Adrenal gland (tissue), 12 donors: ENCODE results near the gene XPNPEP2. TPM values are rescaled to one million over a fixed set of nuclear protein-coding genes. Genes with fewer than 3 reads are reported as not detected.

Experiments
- DNase-seq, 7 donors: peaks; one replicate each; pipeline ENCODE4 v3.0.0-alpha.2; 2019 to 2020
- H3K27ac ChIP-seq, 5 donors: fragments of 200-600 bp; sonication (generic) in 4 of 5; 1 replicate in 3 of 5; 2 replicates in 2 of 5; pipeline versions ENCODE4 v1.5.1 to v1.8.0; 2016 to 2020; ENCODE audit warnings: mild to moderate bottlenecking in 1 of 5
- H3K27me3 ChIP-seq: fragments of 200-600 bp; 2 replicates; pipeline ENCODE4 v1.8.0; 2021
- H3K36me3 ChIP-seq, 2 donors: fragments of 200-600 bp; replicated peaks in 1 of 2; 1 replicate in 1 of 2; 2 replicates in 1 of 2; pipeline versions ENCODE4 v1.5.1 to v1.8.0; 2018 to 2022
- H3K4me1 ChIP-seq, 2 donors: fragments of 200-600 bp; replicated peaks in 1 of 2; 1 replicate in 1 of 2; 2 replicates in 1 of 2; pipeline versions ENCODE4 v1.5.1 to v1.8.0; 2018 to 2021
- H3K4me3 ChIP-seq, 4 donors: fragments of 200-600 bp; sonication (generic) in 3 of 4; one replicate each; pipeline ENCODE4 v1.5.1; 2016 to 2018
- H3K9me3 ChIP-seq, 3 donors: fragments of 200-600 bp; sonication (generic) in 1 of 3; replicated peaks in 1 of 3; 1 replicate in 2 of 3; 2 replicates in 1 of 3; pipeline versions ENCODE4 v1.5.1 to v1.8.0; 2016 to 2021
- CTCF ChIP-seq, 6 experiments: fragments of 450-650 bp in 4 of 6; fragments of 200-600 bp in 2 of 6; sonication (generic) in 1 of 6; IDR thresholded peaks; 1 replicate in 5 of 6; 2 replicates in 1 of 6; pipeline versions ENCODE4 v1.5.1 to v1.8.0; 2016 to 2021; ENCODE audit warnings: antibody characterized with exemption in 6 of 6, mild to moderate bottlenecking in 2 of 6, moderate library complexity in 1 of 6
- POLR2A ChIP-seq, 2 donors: fragments of 450-650 bp; IDR thresholded peaks; one replicate each; pipeline ENCODE4 v1.6.1; 2017; ENCODE audit warnings: antibody characterized with exemption in 2 of 2, mild to moderate bottlenecking in 2 of 2, moderate library complexity in 1 of 2
- WGBS, 4 donors: extraction: QIAGEN DNeasy Blood & Tissue Kit in 2 of 4; methylation state at CpG; one replicate each; pipeline versions ENCODE4 v1.1.5 to v1.1.7; 2013 to 2017; 5-methylcytosine and 5-hydroxymethylcytosine counted together
- intact Hi-C, 2 donors: fragments of 100-400 bp; cut with DNase I; formaldehyde crosslinking; loops; one replicate each; pipeline versions ENCODE4 v1.14.1 to v1.15.0; 2022 to 2023
- polyA plus RNA-seq, 3 donors: library from polyadenylated mRNA; stranded (reverse); fragments of 200-250 nt in 2 of 3; fragments of 350-450 nt in 1 of 3; fragmentation: Illumina TruSeq in 1 of 3; extraction: RNeasy Lipid Tissue Mini Kit (QIAGEN cat#74804) in 1 of 3; gene quantifications; one replicate each; pipeline ENCODE4 v1.2.3, GENCODE V29; 2013 to 2014
- total RNA-seq, 9 donors: library from RNA; depleted of rRNA in 4 of 9; stranded (reverse); fragments of >200 nt in 4 of 9; fragments of 120-200 nt in 1 of 9; fragmentation: NEBNext Ultra II Directional in 1 of 9; extraction: Animal tissue kit (Norgen Biotek cat#: 25700) in 1 of 9; gene quantifications; one replicate each; pipeline versions ENCODE4 v1.1.0 to v1.2.4, GENCODE V29; 2013 to 2023
- donor health status: healthy with polysubstance abuse.
- donor health status: Bipolar disorder and iron deficiency.
- donor health status: DM: yes; HTN: yes; CAD: no.
- donor health status: DM: no; HTN: no; CAD: no.
- donor health status: DM: no; HTN: no; CAD: no.
- donor health status: DM: yes; HTN: yes; CAD: no.

Gene XPNPEP2
- total and polyA plus RNA-seq, 12 donors, result 0.18 to 5.4 (median 1.1) TPM

- no peaks in the 10 kb centered on the region for H3K27me3 ChIP-seq
- 70 to 81% (median 74%) methylated on average over 7 to 14 of the region's 14 CpGs for WGBS, 4 donors
These were observed 34.1 kb downstream of the XPNPEP2 start for GRCh38 chrX:129772796-129773431.

GRCh38 chrX:129773649-129774458, 35.1 kb downstream of the XPNPEP2 start:
- Histone ChIP-seq H3K9me3 (no peaks in the 10 kb centered on the region), H3K27ac (peak overlapping the region in 2 of 5 donors; percentile 34 to 42), H3K4me3 (no peak overlapping the region), H3K36me3 (no peaks in the 10 kb centered on the region), H3K4me1 (no peaks in the 10 kb centered on the region), H3K27me3 (no peaks in the 10 kb centered on the region)
- TF ChIP-seq CTCF (IDR thresholded peaks at IDR 0.05), result no peak
- TF ChIP-seq POLR2A (IDR thresholded peaks at IDR 0.05), result no peak
- intact Hi-C loops, result no loop called here
- DNase-seq, result peak in 2 of 7 donors; percentile 28 to 35
- WGBS, 4 donors, result 73 to 85% (median 80%) methylated on average over 3 to 4 of the region's 4 CpGs

More at GRCh38 chrX:129772796-129773431, 34.1 kb downstream of the XPNPEP2 start:
- no peak overlapping the region for H3K4me3 ChIP-seq
- TF ChIP-seq POLR2A (IDR thresholded peaks at IDR 0.05), result no peak
- TF ChIP-seq CTCF (IDR thresholded peaks at IDR 0.05), result no peak
- peak overlapping the region in 2 of 5 donors; percentile 34 to 78 for H3K27ac ChIP-seq
- intact Hi-C loops, result no loop called here
- no peaks in the 10 kb centered on the region for H3K36me3 ChIP-seq
- DNase-seq, result peak in 6 of 7 donors; percentile 37 to 72 (median 58)
- no peaks in the 10 kb centered on the region for H3K4me1 ChIP-seq
- no peaks in the 10 kb centered on the region for H3K9me3 ChIP-seq

- no peaks in the 10 kb centered on the region for H3K27me3 ChIP-seq
- H3K36me3 ChIP-seq, result no peaks in the 10 kb centered on the region
- TF ChIP-seq CTCF (IDR thresholded peaks at IDR 0.05) (no peak), POLR2A (IDR thresholded peaks at IDR 0.05) (no peak)
- peak overlapping the region in 4 of 5 donors; percentile 44 to 79 (median 52) for H3K27ac ChIP-seq
- H3K4me1 ChIP-seq, result no peaks in the 10 kb centered on the region
- H3K9me3 ChIP-seq, result no peaks in the 10 kb centered on the region
- 26 to 71% (median 54%) methylated on average over 8 to 30 of the region's 30 CpGs for WGBS, 4 donors
- H3K4me3 ChIP-seq, result no peak overlapping the region
- intact Hi-C loops, result no loop called here
- DNase-seq, result peak in 5 of 7 donors; percentile 25 to 59 (median 38)
These were observed 38.6 kb downstream of the XPNPEP2 start for GRCh38 chrX:129777218-129778030.
